Neutrophil (primary cell): ENCODE measurements around the gene DNAAF3.
"Not testable (repeated sequence)": the region's sequence is repeated elsewhere in the genome, so short reads cannot be mapped to it uniquely, and the experiment has no call there.

Experiments
- H3K27ac ChIP-seq: fragments of 200-600 bp; sonication (generic); 2 replicates; pipeline ENCODE4 v1.5.1; 2016; ENCODE audit warnings: mild to moderate bottlenecking, moderate library complexity
- H3K27me3 ChIP-seq: fragments of 200-600 bp; sonication (generic); 2 replicates; pipeline ENCODE4 v1.6.0; 2016; ENCODE audit warnings: mild to moderate bottlenecking
- H3K36me3 ChIP-seq: fragments of 200-600 bp; sonication (generic); 2 replicates; pipeline ENCODE4 v1.5.1; 2017
- H3K4me1 ChIP-seq, 2 experiments: fragments of 200-600 bp in 1 of 2; sonication (generic) in 1 of 2; 1 replicate in 1 of 2; 2 replicates in 1 of 2; pipeline versions ENCODE4 v1.5.1 to v1.6.1; 2013 to 2016; ENCODE audit warnings: low read depth in 1 of 2, low read length in 1 of 2, mild to moderate bottlenecking in 1 of 2, moderate library complexity in 1 of 2; ENCODE audit not compliant: control insufficient read depth in 1 of 2, insufficient read depth in 1 of 2
- H3K4me3 ChIP-seq, 2 experiments: fragments of 200-600 bp in 1 of 2; sonication (generic) in 1 of 2; 1 replicate in 1 of 2; 2 replicates in 1 of 2; pipeline ENCODE4 v1.5.1; 2013 to 2016; ENCODE audit warnings: low read depth in 1 of 2, low read length in 1 of 2, mild to moderate bottlenecking in 1 of 2, moderate library complexity in 1 of 2
- H3K9me3 ChIP-seq: fragments of 200-600 bp; sonication (generic); 2 replicates; pipeline ENCODE4 v1.5.1; 2016
- CTCF ChIP-seq: fragments of 200-600 bp; sonication (generic); IDR thresholded peaks from 2 replicates; pipeline ENCODE4 v1.5.1; 2016; ENCODE audit warnings: antibody characterized with exemption

The DNAAF3 gene

GRCh38 chr19:55206664-55207500, 40.5 kb upstream of the DNAAF3 start:
- Histone ChIP-seq H3K27me3 (peaks cover 59% of the 10 kb centered on the region), H3K36me3 (no peaks in the 10 kb centered on the region), H3K4me3 (no peak overlapping the region), H3K27ac (no peak overlapping the region), H3K4me1 (no peaks in the 10 kb centered on the region), H3K9me3 (no peaks in the 10 kb centered on the region)
- TF ChIP-seq CTCF = no peak

- peaks cover 54% of the 10 kb centered on the region for H3K27me3 ChIP-seq
- H3K27ac ChIP-seq, H3K36me3 ChIP-seq, H3K4me1 ChIP-seq, H3K9me3 ChIP-seq, H3K4me3 ChIP-seq: not testable (repeated sequence)
Observed at GRCh38 chr19:55202199-55202598, 35.8 kb upstream of the DNAAF3 start.

GRCh38 chr19:55199620-55200204, 33.3 kb upstream of the DNAAF3 start:
- Histone ChIP-seq H3K4me3 (no peak overlapping the region), H3K9me3 (no peaks in the 10 kb centered on the region), H3K27ac (no peak overlapping the region), H3K4me1 (no peaks in the 10 kb centered on the region), H3K36me3 (no peaks in the 10 kb centered on the region), H3K27me3 (peaks cover 32% of the 10 kb centered on the region)
- no peak for TF ChIP-seq CTCF

GRCh38 chr19:55198651-55199050, 32.2 kb upstream of the DNAAF3 start:
- no peak overlapping the region for H3K4me3 ChIP-seq
- H3K4me1 ChIP-seq = no peaks in the 10 kb centered on the region
- H3K9me3 ChIP-seq = no peaks in the 10 kb centered on the region
- no peak for TF ChIP-seq CTCF
- H3K36me3 ChIP-seq = no peaks in the 10 kb centered on the region
- H3K27ac ChIP-seq = no peak overlapping the region
- H3K27me3 ChIP-seq = peaks cover 33% of the 10 kb centered on the region

GRCh38 chr19:55197528-55197927, 31.1 kb upstream of the DNAAF3 start:
- Histone ChIP-seq H3K4me1 (no peaks in the 10 kb centered on the region), H3K9me3 (no peaks in the 10 kb centered on the region), H3K4me3 (no peak overlapping the region), H3K27me3 (peaks cover 40% of the 10 kb centered on the region), H3K36me3 (no peaks in the 10 kb centered on the region), H3K27ac (no peak overlapping the region)
- TF ChIP-seq CTCF = no peak

- Histone ChIP-seq H3K4me3 (no peak overlapping the region), H3K36me3 (no peaks in the 10 kb centered on the region), H3K27ac (no peak overlapping the region), H3K4me1 (no peaks in the 10 kb centered on the region), H3K27me3 (peaks cover 37% of the 10 kb centered on the region), H3K9me3 (no peaks in the 10 kb centered on the region)
- no peak for TF ChIP-seq CTCF
Observed at GRCh38 chr19:55196803-55197202, 30.4 kb upstream of the DNAAF3 start.
